ENCODE measurements around the gene TSC22D1.

TSC22D1 gene

DNA sequence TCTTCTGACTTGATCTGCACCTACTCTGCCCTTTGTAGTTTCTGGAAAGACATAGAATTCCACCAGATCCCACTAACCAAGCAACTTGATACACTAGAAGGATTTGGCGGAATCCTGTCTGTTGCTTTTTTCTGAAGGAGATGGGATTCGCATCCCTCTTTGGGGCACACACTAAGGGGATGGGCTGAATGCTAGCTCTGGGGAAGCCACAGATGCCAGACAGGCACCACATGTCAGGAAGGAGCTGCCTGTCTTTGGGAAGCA is 150.4 kb downstream of the TSC22D1 start:
- H3K9me3 Mint-ChIP-seq, result no peaks in the 10 kb centered on the region
- no peaks in the 10 kb centered on the region for H3K4me1 Mint-ChIP-seq (ENCODE audit: low read depth)
- DNase-seq, result no peak
- no peak overlapping the region for H3K27ac Mint-ChIP-seq
- H3K36me3 Mint-ChIP-seq (ENCODE audit: low read depth), result no peaks in the 10 kb centered on the region
- no peak overlapping the region for H3K4me3 Mint-ChIP-seq
- peaks cover 21% of the 10 kb centered on the region for H3K27me3 Mint-ChIP-seq

DNA sequence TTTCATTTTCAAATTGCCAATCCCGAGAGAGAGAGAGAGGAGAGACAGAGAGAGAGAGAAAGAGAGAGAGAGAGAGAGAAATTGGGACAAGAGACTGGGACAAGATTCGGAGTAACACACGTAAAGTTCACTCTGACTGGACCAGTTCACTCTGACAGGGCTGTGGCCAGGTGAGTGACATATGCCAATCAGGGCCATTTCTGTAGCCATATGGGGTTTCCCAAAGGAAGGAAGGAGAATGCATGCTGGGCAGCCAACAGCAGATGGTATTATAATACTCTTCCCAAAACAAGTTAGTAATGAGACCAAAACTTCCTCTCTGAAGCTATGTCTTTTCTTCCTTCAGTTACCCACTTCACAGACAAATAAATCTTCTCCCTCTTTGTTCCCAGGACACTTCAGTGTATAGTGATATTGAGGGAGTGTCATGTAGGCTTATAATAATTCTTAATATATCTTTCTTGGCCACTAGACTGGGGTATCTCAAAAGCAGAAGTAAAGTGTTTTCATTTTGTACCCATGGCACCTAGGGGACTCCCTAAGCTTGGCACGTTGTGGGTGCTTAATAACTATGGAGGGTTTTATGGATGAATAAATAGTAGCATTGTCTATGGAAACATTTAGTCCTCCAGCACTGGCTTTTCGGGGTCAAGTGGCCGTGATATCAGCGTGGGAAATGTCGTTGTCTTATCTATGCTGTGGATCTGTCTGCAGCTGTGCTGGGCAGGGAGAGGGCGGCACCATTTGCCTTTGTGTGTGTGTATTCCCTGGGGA is 150.9 kb downstream of the TSC22D1 start:
- Mint-ChIP-seq H3K4me1 (ENCODE audit: low read depth) (no peaks in the 10 kb centered on the region), H3K27ac (no peak overlapping the region), H3K27me3 (peaks cover 21% of the 10 kb centered on the region), H3K36me3 (ENCODE audit: low read depth) (no peaks in the 10 kb centered on the region), H3K9me3 (no peaks in the 10 kb centered on the region), H3K4me3 (no peak overlapping the region)
- no peak for DNase-seq

DNA sequence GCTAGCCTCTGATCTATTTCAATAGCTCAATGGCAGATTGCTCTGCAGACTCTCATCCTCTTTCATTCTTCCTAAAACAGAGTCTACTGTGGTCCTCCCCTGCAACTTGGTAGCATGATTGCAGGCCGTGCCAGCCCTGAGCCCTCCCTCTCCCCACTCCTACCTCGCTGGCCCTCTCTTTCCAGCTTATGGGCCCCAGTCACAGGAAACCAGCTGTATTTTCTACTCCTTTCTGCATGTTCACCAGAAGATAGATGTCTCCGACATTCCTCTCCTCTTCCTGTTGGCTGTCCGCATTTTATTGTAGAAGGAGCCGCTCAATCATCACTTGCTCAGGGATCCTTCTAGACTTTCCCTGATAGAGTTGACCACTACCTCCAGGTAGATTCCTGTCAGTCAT is 152.3 kb downstream of the TSC22D1 start:
- no peak for DNase-seq
- peaks cover 21% of the 10 kb centered on the region for H3K27me3 Mint-ChIP-seq
- no peak overlapping the region for H3K27ac Mint-ChIP-seq
- H3K4me3 Mint-ChIP-seq, result no peak overlapping the region
- no peaks in the 10 kb centered on the region for H3K4me1 Mint-ChIP-seq (ENCODE audit: low read depth)
- no peaks in the 10 kb centered on the region for H3K36me3 Mint-ChIP-seq (ENCODE audit: low read depth)
- no peaks in the 10 kb centered on the region for H3K9me3 Mint-ChIP-seq

DNA sequence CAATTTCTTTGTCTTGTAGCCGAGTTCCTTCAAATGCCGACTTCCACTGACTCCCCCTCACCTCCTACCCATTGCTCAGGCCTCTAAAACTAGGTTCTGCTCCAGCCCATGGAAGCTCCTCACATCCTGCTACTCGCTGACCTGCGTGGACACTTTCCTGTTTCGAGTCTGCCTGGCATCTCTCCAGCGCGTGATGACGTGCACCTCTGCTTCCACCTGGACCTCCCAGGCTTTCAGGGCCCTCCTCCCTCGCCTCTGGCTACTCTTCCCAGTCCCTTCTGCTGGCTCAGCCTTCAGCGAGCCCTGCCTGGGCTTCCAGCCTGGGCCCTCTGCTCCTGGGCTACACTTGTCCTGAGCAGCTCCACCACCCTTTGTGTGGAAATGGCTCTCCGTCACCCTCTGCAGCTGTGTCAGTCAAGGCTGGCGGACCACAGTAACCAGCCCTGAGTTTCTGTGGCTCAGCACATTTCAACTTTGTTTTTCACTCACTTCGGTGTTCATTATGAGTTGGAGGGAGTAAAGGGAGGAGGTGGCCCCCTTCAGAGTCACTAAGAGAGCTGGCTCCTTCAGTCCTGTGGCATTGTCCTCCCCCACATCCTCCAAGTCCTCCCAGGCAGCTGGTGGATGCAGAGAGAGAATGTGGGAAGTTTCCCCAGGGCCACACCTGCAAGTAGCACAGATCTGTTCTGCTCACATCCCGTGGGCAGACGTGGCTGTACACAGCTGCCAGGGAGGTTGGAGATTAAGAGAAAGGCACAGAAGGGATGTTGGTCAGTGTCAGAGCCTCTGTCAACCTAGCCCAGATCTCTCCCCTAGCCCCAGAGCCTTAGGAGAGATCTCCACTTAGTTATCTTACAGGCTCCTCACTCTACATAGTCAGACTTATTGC is 153.1 kb downstream of the TSC22D1 start:
- Mint-ChIP-seq H3K4me1 (ENCODE audit: low read depth) (no peaks in the 10 kb centered on the region), H3K4me3 (no peak overlapping the region), H3K36me3 (ENCODE audit: low read depth) (no peaks in the 10 kb centered on the region), H3K27me3 (peaks cover 21% of the 10 kb centered on the region), H3K27ac (no peak overlapping the region), H3K9me3 (no peaks in the 10 kb centered on the region)
- no peak for DNase-seq

DNA sequence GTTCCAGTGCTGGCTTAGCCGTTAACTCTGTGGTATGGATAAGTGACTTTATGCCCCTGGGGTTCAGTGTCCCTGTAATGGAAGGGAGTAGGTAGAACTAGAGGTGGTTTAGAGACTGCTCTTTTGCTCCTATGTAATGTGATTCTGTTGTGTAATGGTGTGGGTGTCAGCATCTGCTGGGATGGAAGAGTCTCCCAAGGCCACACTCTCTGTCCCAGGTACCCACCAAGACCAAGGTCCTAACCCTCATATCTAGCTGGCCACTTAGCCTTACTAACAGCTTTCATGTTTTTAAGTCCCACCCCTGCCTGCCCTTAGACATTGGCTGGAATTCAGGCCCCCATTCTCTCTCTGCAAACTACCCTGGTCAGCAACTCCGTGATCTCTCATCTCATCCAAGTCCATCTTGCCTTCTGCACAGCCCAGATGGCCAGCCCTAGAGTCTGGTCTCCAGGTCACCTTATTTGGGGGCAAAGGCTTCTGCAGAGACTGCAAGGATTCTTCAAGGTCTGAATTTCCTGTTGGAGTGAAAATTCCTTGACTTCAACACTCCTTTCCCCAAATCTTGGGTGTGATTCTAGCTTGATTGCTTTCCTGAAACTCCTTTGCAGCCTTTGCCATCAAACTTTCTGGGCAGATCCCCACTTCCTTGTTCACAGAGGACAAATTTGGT is 154.1 kb downstream of the TSC22D1 start:
- no peak for DNase-seq
- Mint-ChIP-seq H3K4me1 (ENCODE audit: low read depth) (no peaks in the 10 kb centered on the region), H3K36me3 (ENCODE audit: low read depth) (no peaks in the 10 kb centered on the region), H3K27ac (no peak overlapping the region), H3K4me3 (no peak overlapping the region), H3K9me3 (no peaks in the 10 kb centered on the region), H3K27me3 (peaks cover 21% of the 10 kb centered on the region)

DNA sequence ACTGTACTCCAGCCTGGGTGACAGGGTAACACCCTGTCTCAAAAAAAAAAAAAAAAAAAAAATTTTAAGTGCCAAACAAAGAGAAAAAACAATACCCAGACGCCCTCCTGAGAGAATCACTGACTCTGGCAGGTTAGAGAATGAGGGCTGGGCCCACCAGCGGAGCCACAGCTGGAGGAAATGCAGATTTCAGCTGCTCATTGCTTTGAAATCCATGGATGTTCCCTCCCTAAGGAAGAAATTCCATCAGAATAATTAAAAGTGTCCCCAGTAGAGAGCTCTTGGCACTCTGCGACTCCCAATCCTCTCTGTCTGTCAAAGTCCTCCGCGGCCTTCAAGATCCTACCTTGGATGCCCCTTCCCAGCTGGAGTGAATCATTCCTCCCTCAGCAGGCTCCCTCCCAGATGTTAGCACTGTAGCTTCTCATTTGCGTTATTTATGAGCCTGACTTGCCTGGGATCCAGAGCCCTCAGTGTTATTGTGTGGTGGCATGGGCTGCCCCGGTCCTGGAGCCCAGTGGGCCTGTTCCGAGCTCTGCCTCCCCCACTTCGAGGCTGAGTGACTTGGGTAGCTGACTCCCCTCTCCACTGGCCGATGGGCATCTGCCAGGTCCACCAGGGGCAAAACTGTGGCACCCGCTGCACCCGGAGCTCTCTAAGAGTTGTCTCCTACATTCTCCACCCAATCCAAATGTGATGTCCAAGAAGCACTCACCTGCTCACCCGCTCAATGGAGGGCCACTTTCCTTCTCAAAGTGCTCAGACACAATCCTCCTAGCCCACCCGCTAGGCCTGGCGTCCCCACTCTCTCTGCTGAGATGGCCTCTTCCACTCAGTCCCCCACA is 155.5 kb downstream of the TSC22D1 start:
- Mint-ChIP-seq H3K4me1 (ENCODE audit: low read depth) (no peaks in the 10 kb centered on the region), H3K9me3 (no peaks in the 10 kb centered on the region), H3K27ac (no peak overlapping the region), H3K36me3 (ENCODE audit: low read depth) (no peaks in the 10 kb centered on the region), H3K4me3 (no peak overlapping the region), H3K27me3 (peaks cover 21% of the 10 kb centered on the region)
- DNase-seq, result no peak

DNA sequence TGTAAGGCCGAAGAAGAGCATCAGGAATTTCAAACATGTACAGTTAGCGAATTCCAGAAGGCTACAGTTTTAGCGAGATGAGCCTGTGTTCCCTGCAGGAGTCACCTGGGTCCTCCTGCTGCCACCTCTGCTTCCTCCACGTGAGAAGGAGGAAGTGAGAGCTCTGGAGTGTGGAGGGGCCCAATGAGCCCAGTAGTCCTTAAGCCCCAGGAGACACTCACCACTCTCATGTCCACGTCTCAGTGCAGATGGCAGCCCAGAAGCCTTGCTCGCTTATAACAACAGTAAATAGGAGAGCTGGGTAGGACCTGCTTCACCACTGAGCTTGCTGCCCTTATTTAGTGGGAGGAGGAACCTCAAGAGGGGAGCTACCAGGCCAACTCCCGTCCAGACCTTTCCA is 158.3 kb downstream of the TSC22D1 start:
- Mint-ChIP-seq H3K27ac (no peak overlapping the region), H3K27me3 (peaks cover 9% of the 10 kb centered on the region), H3K4me3 (no peak overlapping the region), H3K9me3 (no peaks in the 10 kb centered on the region), H3K4me1 (ENCODE audit: low read depth) (no peaks in the 10 kb centered on the region), H3K36me3 (ENCODE audit: low read depth) (no peaks in the 10 kb centered on the region)
- no peak for DNase-seq

DNA sequence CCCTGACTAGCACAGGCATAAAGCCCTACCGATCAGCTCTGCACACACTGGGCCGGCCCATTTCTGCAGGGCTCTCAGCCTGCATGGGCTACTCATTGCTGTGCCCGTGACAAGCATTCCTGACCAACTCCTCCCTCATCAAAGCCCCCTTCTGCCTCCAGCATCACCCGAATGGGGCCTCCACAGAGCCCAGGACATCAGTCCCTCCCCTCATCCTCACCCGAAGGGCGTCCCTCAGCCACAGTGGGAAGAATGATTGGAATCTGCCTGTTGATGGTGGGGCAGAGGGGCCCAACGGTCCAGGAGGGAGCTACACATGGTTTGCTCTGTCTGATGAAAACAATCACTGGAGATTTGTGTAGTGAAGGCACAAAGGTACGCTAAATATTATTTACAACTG is 158.7 kb downstream of the TSC22D1 start:
- H3K27me3 Mint-ChIP-seq, result peaks cover 6% of the 10 kb centered on the region
- no peak for DNase-seq
- no peaks in the 10 kb centered on the region for H3K36me3 Mint-ChIP-seq (ENCODE audit: low read depth)
- H3K4me1 Mint-ChIP-seq (ENCODE audit: low read depth), result no peaks in the 10 kb centered on the region
- H3K27ac Mint-ChIP-seq, result no peak overlapping the region
- H3K9me3 Mint-ChIP-seq, result no peaks in the 10 kb centered on the region
- H3K4me3 Mint-ChIP-seq, result no peak overlapping the region

DNA sequence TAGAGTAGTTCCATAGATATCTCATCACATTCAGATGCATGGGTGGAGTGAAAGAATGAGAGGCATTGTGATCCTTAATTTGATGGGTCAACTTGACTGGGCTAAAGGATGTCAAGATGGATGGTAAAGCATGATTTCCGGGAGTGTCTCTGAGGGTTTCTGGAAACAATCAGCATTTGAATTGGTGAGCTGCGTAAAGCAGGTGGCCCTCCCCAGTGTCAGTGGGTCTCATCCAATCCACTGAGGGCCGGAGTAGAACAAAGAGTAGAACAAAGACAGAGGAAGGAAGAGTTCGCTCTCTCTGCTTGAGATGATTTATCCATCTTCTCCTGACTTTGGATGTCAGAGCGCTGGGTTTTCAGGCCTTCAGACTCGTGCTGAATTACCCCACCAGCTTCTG is 159.4 kb downstream of the TSC22D1 start:
- H3K4me3 Mint-ChIP-seq, result no peak overlapping the region
- DNase-seq, result no peak
- H3K9me3 Mint-ChIP-seq, result no peaks in the 10 kb centered on the region
- no peaks in the 10 kb centered on the region for H3K36me3 Mint-ChIP-seq (ENCODE audit: low read depth)
- peaks cover 3% of the 10 kb centered on the region for H3K27me3 Mint-ChIP-seq
- H3K27ac Mint-ChIP-seq, result no peak overlapping the region
- peaks cover 2% of the 10 kb centered on the region for H3K4me1 Mint-ChIP-seq (ENCODE audit: low read depth)

DNA sequence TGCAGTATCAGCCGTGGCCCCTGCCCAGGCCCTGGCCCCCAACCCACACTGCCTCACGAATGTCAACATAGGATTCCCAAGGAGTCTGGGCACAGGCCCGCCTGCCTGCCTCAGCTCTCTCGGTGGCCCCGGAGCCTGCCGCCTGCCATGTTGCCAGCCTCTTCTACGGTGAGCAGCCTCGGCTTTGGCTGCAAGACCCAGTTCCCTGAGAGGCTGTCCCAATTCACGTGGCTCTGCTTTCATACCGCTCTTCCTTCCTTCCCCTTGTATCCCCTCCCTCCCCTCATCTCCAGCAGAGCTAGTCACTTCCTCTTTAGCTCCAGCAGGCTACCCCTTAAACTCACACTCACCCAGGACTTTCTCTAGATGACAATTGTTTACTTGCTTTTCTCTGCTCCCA is 159.8 kb downstream of the TSC22D1 start:
- Mint-ChIP-seq H3K9me3 (no peaks in the 10 kb centered on the region), H3K4me3 (no peak overlapping the region), H3K27ac (no peak overlapping the region), H3K27me3 (peaks cover 3% of the 10 kb centered on the region), H3K4me1 (ENCODE audit: low read depth) (peaks cover 2% of the 10 kb centered on the region), H3K36me3 (ENCODE audit: low read depth) (no peaks in the 10 kb centered on the region)
- DNase-seq, result no peak

DNA sequence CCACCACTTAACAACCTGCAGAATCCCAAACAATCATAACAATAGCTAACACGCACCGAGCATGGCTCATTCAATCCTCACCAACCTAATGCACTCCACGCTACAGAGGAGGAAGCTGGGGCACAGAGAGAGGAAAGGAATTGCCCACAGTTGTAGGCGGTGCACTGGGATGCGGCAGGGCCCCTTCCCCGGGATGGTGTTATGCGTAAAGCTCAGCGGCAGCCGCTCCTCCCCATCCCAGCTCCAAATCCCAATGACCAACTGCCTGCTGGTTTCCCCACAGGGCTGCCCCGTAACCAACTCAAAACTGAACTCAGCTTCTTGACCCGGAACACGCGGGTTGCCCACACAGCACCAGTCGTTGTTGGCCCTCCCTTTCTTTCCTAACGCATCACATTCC is 160.3 kb downstream of the TSC22D1 start:
- no peak for DNase-seq
- no peaks in the 10 kb centered on the region for H3K36me3 Mint-ChIP-seq (ENCODE audit: low read depth)
- no peaks in the 10 kb centered on the region for H3K27me3 Mint-ChIP-seq
- H3K9me3 Mint-ChIP-seq, result no peaks in the 10 kb centered on the region
- H3K4me1 Mint-ChIP-seq (ENCODE audit: low read depth), result peaks cover 2% of the 10 kb centered on the region
- no peak overlapping the region for H3K27ac Mint-ChIP-seq
- H3K4me3 Mint-ChIP-seq, result no peak overlapping the region

DNA sequence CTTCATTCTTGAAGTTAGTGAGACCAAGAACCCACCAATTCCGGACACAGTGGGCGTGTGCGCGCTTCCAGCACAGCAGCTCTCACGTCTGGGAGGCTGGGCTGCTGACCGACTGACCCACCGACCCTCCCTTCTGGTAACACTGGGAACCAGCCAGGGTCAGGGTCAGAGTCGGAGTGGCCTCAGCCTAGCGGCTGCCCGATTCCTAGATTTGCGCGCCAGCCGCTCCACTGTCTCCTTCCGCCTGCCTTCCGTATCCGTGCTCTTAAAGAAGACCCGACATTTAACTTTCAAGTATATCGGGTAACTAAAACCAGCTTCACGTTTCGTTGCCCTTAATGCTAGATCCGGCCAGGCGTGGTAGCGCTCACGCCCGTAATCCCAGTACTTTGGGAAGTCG is 161.4 kb downstream of the TSC22D1 start:
- Mint-ChIP-seq H3K4me1 (ENCODE audit: low read depth) (peaks cover 2% of the 10 kb centered on the region), H3K4me3 (no peak overlapping the region), H3K36me3 (ENCODE audit: low read depth) (no peaks in the 10 kb centered on the region), H3K27ac (no peak overlapping the region), H3K9me3 (no peaks in the 10 kb centered on the region), H3K27me3 (no peaks in the 10 kb centered on the region)
- DNase-seq, result no peak

DNA sequence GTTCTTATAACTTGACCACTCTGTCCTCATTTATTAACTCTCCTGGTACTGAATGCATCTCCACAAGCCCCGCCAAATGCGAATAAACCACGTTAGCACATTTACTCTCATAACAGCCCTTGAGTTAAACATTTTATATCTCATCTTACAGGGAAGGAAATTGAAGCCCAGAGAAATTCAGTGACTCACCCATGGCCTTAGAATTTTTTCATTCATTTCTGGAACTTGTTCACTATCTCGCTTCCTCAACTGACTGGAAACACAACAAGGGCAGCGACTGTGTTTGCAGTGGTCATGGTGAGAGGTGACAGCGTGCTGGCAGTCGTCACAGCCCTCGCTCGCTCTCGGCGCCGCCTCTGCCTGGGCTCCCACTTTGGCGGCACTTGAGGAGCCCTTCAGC is 163.0 kb downstream of the TSC22D1 start:
- H3K27ac Mint-ChIP-seq, result no peak overlapping the region
- no peaks in the 10 kb centered on the region for H3K36me3 Mint-ChIP-seq (ENCODE audit: low read depth)
- no peak overlapping the region for H3K4me3 Mint-ChIP-seq
- no peak for DNase-seq
- H3K4me1 Mint-ChIP-seq (ENCODE audit: low read depth), result peaks cover 2% of the 10 kb centered on the region
- no peaks in the 10 kb centered on the region for H3K9me3 Mint-ChIP-seq
- no peaks in the 10 kb centered on the region for H3K27me3 Mint-ChIP-seq

DNA sequence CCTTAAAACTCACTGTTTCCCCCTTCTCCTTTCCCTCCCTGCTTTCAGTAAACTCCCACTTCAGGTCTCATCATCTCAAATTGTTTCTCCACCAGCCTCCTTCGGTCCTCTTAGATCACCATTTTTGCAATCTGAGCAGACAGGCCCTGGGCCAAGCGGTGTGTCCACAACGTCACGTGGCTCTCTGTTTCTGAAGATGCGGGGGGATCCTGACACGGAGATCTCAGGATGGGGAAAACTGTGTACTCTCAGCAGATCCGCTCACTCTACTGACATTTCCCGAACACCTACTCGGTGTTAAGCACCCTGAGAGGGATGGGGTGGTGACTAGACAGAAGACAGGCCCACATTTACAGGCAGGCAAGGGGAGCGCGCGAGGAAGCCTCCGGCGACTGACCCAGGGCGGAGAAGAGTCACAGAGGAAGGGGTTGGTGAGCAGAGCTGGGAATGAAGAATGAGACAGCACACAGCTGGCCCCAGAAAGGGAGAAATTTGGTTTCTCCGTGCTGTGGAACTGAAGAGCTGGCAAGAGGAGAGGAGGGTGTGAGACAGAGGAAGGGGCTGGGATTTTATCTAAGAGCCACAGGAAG is 163.7 kb downstream of the TSC22D1 start:
- DNase-seq, result no peak
- Mint-ChIP-seq H3K27me3 (no peaks in the 10 kb centered on the region), H3K4me3 (no peak overlapping the region), H3K4me1 (ENCODE audit: low read depth) (peaks cover 2% of the 10 kb centered on the region), H3K36me3 (ENCODE audit: low read depth) (no peaks in the 10 kb centered on the region), H3K9me3 (no peaks in the 10 kb centered on the region), H3K27ac (no peak overlapping the region)

Data from activated T-cell treated with anti-CD3 and anti-CD28 coated beads, Interleukin-2, amount 50 U/mL, for 24 hours (primary cell).